ENCODE data around the gene SERINC4.
"Not testable (repeated sequence)": the region's sequence is repeated elsewhere in the genome, so short reads cannot be mapped to it uniquely, and the experiment has no call there.

The SERINC4 gene

GRCh38 chr15:43748376-43748775 lies 51.6 kb downstream of the SERINC4 start:
- DNase-seq: no peak

DNA sequence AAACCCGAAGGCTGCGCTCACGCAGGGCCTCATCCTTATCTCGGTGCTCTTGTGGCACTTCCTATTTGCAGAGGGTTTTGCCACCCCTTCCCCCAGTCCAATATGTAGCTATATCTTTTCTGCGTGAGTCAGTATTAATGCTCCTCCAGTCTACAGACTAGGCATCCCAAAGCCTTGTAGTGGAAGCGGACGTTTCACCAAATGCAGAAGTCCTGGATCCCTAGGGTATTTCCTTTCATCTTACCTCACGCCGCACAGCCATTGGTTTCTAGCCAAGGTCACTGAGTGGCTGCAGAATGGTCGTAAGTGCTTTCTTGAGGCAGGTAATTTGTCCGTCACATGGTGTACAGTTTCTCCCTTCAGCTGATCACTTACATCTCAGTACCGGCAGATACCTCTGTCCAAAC lies 53.1 kb downstream of the SERINC4 start:
- not testable (repeated sequence) for DNase-seq

DNA sequence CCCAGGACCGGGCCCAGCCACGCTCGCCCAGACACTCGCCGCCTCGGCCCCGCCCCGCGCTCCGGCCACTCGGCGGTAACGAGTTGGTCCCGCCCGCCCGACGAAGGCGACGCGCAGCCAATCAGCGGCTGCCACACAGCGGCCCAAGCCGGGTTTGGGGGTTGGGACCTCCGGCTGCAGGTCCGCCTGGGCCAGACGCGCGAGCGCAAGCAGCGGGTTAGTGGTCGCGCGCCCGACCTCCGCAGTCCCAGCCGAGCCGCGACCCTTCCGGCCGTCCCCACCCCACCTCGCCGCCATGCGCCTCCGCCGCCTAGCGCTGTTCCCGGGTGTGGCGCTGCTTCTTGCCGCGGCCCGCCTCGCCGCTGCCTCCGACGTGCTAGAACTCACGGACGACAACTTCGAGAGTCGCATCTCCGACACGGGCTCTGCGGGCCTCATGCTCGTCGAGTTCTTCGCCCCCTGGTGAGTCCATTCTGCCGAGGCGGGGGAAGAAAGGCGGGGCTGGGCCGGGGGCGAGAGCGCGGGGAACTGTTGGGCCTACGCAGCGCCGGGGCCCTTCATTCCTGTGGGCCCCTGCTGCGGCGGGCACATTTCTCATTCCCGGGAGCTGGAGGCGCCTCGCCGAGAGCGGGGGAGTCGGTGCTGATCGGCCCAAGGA lies 53.6 kb downstream of the SERINC4 start, which contains the start of gene PDIA3:
TSS of gene PDIA3 (plus strand) at position 194 of the 658 bp plus-strand sequence. CDS start at position 296, 102 bp downstream.
- DNase-seq: peak; percentile 81
